ENCODE data around the gene BRSK2. TPM values are rescaled to one million over a fixed set of nuclear protein-coding genes. Genes with fewer than 3 reads are reported as not detected.

Gene BRSK2
- total RNA-seq, 4 donors from 2014 or later: 0.23 to 0.68 TPM; not detected in 2

DNA sequence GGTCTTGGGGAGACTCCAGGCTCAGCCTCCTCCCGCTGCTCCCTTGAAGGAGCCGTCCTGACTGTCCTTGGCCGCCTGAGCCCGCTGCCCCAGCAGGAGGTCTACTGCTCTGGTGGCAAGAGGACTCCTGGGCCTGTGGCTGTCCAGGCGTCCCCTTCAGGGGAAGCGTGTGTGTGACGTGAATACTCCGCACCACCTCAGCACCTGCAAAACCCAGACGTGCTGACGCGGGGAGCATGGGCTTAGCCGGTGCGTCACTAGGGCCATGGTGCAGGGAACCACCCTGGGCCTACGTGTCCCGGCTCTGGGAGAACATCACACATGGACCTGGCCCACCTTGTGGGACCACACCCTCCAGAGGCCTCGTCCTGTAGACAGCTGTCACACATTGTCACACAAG is 30.2 kb upstream of the BRSK2 start:
- WGBS, 2 donors: 88 to 93% methylated on average over 13 to 16 of the region's 16 CpGs
- no peak overlapping the region for H3K4me3 ChIP-seq (ENCODE audit: low read depth, poor library complexity, severe bottlenecking)
- no peak for TF ChIP-seq POLR2A (IDR thresholded peaks at IDR 0.05)
- TF ChIP-seq, protein P1, sequence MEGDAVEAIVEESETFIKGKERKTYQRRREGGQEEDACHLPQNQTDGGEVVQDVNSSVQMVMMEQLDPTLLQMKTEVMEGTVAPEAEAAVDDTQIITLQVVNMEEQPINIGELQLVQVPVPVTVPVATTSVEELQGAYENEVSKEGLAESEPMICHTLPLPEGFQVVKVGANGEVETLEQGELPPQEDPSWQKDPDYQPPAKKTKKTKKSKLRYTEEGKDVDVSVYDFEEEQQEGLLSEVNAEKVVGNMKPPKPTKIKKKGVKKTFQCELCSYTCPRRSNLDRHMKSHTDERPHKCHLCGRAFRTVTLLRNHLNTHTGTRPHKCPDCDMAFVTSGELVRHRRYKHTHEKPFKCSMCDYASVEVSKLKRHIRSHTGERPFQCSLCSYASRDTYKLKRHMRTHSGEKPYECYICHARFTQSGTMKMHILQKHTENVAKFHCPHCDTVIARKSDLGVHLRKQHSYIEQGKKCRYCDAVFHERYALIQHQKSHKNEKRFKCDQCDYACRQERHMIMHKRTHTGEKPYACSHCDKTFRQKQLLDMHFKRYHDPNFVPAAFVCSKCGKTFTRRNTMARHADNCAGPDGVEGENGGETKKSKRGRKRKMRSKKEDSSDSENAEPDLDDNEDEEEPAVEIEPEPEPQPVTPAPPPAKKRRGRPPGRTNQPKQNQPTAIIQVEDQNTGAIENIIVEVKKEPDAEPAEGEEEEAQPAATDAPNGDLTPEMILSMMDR (IDR thresholded peaks at IDR 0.05): no peak
- no peak for DNase-seq (ENCODE audit: low spot score in 2 of 2)
- intact Hi-C loops (cut with DNase I; ENCODE audit: low total_unique reads): no loop called here

DNA sequence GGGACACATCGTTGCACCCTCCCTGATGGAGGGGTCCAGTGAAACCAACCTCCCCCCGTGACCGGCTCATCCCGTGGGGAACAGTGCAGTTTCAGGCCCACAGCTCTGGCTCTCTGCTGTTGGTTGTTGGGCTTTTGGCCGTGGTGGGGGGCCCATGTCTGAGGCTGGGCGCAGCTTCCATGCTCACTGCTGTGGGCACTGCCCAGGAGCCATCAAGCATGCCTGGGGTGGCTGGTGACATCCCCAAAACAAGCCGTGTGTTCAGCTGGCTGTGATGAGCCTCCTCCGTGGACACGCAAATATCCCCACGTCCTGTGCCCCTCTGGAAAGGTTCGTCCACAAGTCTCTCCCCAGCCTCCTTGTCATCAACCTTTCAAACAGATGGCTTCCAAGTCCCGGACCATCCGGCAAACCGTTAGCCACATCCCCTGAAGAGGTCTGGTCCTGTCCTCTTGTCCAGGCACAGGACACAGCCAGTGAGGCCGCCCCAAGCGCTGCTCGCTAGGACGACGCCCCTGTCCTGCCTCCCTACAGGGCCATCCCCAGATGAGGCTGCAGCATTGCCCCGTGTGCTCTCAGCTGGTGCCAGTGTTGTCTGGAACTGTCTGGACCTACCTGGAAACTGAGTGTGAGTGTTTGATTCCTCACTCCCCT is 29.4 kb upstream of the BRSK2 start:
- no peak for DNase-seq (ENCODE audit: low spot score in 2 of 2)
- 89 to 92% methylated on average over 16 to 20 of the region's 20 CpGs for WGBS, 2 donors
- intact Hi-C loops (cut with DNase I; ENCODE audit: low total_unique reads): no loop called here
- TF ChIP-seq POLR2A (IDR thresholded peaks at IDR 0.05): no peak
- TF ChIP-seq, protein P1 (IDR thresholded peaks at IDR 0.05): no peak
- no peak overlapping the region for H3K4me3 ChIP-seq (ENCODE audit: low read depth, poor library complexity, severe bottlenecking)

DNA sequence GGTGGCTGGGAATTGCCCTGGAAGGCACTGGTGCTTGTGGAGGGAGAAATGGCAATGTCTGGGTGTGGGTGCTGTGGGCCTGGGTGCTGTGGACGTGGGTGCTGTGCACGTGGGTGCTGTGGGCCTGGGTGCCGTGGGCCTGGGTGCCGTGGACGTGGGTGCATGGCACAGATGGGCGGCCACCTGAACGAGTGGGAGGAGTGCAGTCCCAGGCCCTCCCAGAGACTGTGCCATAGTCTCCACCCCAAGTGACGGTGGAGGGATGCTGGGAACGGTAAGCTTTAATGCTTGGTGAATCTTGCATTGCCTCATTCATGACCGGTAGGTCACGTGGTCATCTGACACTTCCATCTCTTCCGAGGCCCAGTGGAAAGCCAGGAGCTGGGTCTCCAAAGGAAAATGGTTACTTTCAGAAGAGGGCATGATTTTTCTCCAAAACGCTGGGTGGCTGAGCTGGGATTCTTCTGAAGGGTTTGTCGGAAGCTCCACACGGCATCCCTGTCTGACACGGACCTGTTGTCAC is 28.8 kb upstream of the BRSK2 start:
- TF ChIP-seq POLR2A (IDR thresholded peaks at IDR 0.05): no peak
- TF ChIP-seq, protein P1 (IDR thresholded peaks at IDR 0.05): no peak
- intact Hi-C loops (cut with DNase I; ENCODE audit: low total_unique reads): no loop called here
- no peak for DNase-seq (ENCODE audit: low spot score in 2 of 2)
- 86 to 90% methylated on average over 16 of the region's 16 CpGs for WGBS, 2 donors
- H3K4me3 ChIP-seq (ENCODE audit: low read depth, poor library complexity, severe bottlenecking): no peak overlapping the region

DNA sequence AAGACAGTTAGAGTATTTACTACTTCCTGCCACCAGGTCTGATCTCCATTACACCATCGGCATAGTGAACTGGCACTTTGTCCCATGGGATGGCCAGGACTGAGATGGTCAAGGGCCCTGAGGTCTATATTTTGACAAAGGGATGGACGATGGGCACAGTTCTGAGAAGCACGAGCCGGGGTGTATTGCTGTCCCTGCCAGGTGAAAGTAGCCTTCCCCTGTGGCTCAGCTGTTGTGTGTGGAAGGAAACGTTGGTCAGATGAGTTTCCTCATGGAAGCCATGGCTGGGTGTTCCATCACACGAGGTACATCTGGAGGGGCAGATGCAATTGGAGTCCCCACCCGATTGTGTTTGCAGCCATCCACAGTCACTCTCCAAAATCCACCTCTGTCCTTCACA is 27.9 kb upstream of the BRSK2 start:
- no peak overlapping the region for H3K4me3 ChIP-seq (ENCODE audit: low read depth, poor library complexity, severe bottlenecking)
- TF ChIP-seq, protein P1 (IDR thresholded peaks at IDR 0.05): no peak
- no peak for TF ChIP-seq POLR2A (IDR thresholded peaks at IDR 0.05)
- no peak for DNase-seq (ENCODE audit: low spot score in 2 of 2)
- WGBS, 2 donors: 73 to 74% methylated on average over 7 of the region's 7 CpGs
- intact Hi-C loops (cut with DNase I; ENCODE audit: low total_unique reads): no loop called here

DNA sequence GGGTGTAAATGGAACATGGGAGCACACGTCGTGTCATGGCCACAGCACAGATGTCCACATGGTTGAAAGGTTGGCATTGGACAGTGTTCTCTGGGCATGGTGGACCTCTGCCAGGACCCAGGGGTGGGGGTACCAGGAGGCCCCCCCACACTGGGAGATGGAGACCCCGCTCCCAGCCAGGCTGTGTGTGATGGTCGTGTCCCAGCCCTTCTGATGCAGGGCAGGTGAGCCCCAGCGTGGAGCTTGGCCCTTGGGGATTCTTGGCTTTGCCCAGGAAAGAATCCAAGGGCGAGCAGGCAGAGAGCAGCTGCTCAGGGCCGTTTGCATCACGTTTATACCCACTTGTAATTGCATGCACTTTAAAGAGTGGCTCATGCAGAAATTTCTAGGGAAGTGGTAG is 22.0 kb upstream of the BRSK2 start:
- 66 to 78% methylated on average over 6 to 8 of the region's 8 CpGs for WGBS, 2 donors

More for the DNA sequence above, 22.0 kb upstream of the BRSK2 start:
- DNase-seq (ENCODE audit: low spot score in 2 of 2): no peak
- TF ChIP-seq, protein P1 (IDR thresholded peaks at IDR 0.05): no peak
- no peak for TF ChIP-seq POLR2A (IDR thresholded peaks at IDR 0.05)
- intact Hi-C loops (cut with DNase I; ENCODE audit: low total_unique reads): no loop called here
- H3K4me3 ChIP-seq (ENCODE audit: low read depth, poor library complexity, severe bottlenecking): no peak overlapping the region
